ENCODE measurements around the gene ETV6.

ETV6 gene

DNA sequence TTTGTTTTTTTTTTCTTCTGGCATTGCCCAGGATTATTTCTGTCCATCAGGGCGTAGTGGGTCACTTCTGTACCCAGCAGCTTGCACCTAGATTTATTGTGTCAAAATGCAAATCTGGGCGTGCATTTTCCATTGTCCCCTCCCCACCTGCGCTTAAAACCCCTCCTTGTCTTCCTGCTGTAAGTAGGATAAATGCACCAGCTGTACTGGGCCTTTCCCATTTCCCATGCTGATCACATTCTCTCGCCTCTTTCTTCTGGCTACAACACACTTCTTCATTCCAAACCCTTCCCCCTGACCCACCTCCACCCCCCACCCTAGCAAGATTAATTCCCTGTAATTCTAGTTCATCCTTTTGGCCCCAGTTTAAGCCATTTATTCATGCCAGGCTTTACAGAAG is 128.0 kb downstream of the ETV6 start:
- Histone ChIP-seq H3K9me2 (replicated peaks; ENCODE audit: low read depth, low read length) (no peaks in the 10 kb centered on the region), H3K9ac (ENCODE audit: low read depth, low read length, poor library complexity, severe bottlenecking) (no peak overlapping the region), H3K4me3 (ENCODE audit: low read length, poor library complexity, severe bottlenecking) (no peak overlapping the region), H2AFZ (ENCODE audit: low read length) (no peak overlapping the region), H4K20me1 (ENCODE audit: insufficient read depth, low read length, poor library complexity, severe bottlenecking) (peaks cover 7% of the 10 kb centered on the region), H3K9me3 (ENCODE audit: insufficient read depth, low read depth, low read length) (no peaks in the 10 kb centered on the region), H3F3A (ENCODE audit: low read depth) (no peaks in the 10 kb centered on the region), H3K36me3 (ENCODE audit: insufficient read depth, low read length) (peaks cover 28% of the 10 kb centered on the region; the same call in 1 of the 2 replicates), H3K79me2 (ENCODE audit: insufficient read depth, low read length) (peaks cover 91% of the 10 kb centered on the region), H3K4me2 (ENCODE audit: low read depth, low read length, poor library complexity, severe bottlenecking) (no peak overlapping the region), H3K27me3 (ENCODE audit: insufficient read depth, low read length, poor library complexity, severe bottlenecking) (no peaks in the 10 kb centered on the region), H3K4me1 (ENCODE audit: insufficient read depth, low read length, poor library complexity, severe bottlenecking) (peaks cover 23% of the 10 kb centered on the region)
- TF ChIP-seq EZH2phosphoT487 (IDR thresholded peaks at IDR 0.05; ENCODE audit: borderline replicate concordance) (no peak), CTCF (conservative IDR thresholded peaks at IDR 0.05; ENCODE audit: low read length) (no peak)

- Histone ChIP-seq H3K79me2 (ENCODE audit: insufficient read depth, low read length) (peaks cover 93% of the 10 kb centered on the region), H3K4me1 (ENCODE audit: insufficient read depth, low read length, poor library complexity, severe bottlenecking) (peaks cover 23% of the 10 kb centered on the region), H3K36me3 (ENCODE audit: insufficient read depth, low read length) (peaks cover 28% of the 10 kb centered on the region; the same call in 1 of the 2 replicates), H3K4me3 (ENCODE audit: low read length, poor library complexity, severe bottlenecking) (no peak overlapping the region), H3F3A (ENCODE audit: low read depth) (no peaks in the 10 kb centered on the region), H3K9me3 (ENCODE audit: insufficient read depth, low read depth, low read length) (no peaks in the 10 kb centered on the region), H3K9me2 (replicated peaks; ENCODE audit: low read depth, low read length) (no peaks in the 10 kb centered on the region), H3K4me2 (ENCODE audit: low read depth, low read length, poor library complexity, severe bottlenecking) (no peak overlapping the region), H4K20me1 (ENCODE audit: insufficient read depth, low read length, poor library complexity, severe bottlenecking) (peaks cover 12% of the 10 kb centered on the region), H3K9ac (ENCODE audit: low read depth, low read length, poor library complexity, severe bottlenecking) (no peak overlapping the region), H3K27me3 (ENCODE audit: insufficient read depth, low read length, poor library complexity, severe bottlenecking) (no peaks in the 10 kb centered on the region), H2AFZ (ENCODE audit: low read length) (no peak overlapping the region)
- no peak for TF ChIP-seq EZH2phosphoT487 (IDR thresholded peaks at IDR 0.05; ENCODE audit: borderline replicate concordance)
- TF ChIP-seq CTCF (conservative IDR thresholded peaks at IDR 0.05; ENCODE audit: low read length), result no peak
Measured at GRCh38 chr12:11777962-11778361, 128.5 kb downstream of the ETV6 start.

DNA sequence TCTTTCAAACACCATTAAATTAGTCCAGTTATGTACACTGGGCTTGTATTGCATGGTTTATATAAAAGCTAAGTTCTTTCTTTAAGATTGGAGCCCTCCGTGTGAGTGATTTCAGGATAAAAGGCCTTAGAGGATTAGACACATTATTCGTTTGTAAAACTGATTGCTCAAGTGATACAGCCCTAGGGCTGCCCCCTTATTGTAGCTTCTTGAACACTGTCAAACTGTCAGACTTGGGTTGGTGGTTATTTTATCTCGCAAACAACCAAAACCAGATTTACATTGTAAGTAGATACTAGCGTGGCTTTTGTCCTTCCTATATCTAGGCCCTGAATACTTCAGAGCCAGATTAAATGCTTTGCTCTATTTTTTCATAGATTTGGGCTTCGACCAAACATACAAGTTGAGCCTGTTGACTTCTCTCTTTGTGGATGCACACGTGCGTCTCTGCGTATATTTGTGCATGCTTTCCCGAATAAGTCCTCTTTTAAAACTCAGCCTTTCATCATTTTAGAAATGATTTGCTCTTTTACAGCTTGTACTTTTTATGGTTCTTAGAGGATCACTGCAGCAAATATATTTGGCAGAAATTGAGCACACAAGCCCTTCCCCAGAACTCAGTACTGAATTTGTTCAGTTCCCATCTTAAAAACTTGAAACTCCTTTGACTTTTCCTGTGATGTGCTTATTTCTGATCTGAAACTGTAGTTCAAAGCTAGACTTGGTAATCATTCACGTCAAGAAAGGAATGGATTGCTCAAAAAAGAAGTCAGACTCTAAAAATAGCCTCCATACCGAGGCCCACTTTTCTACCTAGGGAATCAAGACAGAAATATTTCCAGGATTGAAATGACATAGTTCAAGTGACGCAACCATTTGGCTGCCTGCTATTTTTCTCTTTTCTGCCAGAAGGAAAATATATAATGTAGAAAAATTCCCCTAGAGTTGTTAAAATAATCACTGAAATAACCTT is 129.5 kb downstream of the ETV6 start:
- Histone ChIP-seq H3K4me2 (ENCODE audit: low read depth, low read length, poor library complexity, severe bottlenecking) (peak overlapping the region; percentile 37), H3K9ac (ENCODE audit: low read depth, low read length, poor library complexity, severe bottlenecking) (no peak overlapping the region), H3K9me2 (replicated peaks; ENCODE audit: low read depth, low read length) (no peaks in the 10 kb centered on the region), H3K9me3 (ENCODE audit: insufficient read depth, low read depth, low read length) (no peaks in the 10 kb centered on the region), H3K4me3 (ENCODE audit: low read length, poor library complexity, severe bottlenecking) (no peak overlapping the region), H3K79me2 (ENCODE audit: insufficient read depth, low read length) (peaks cover 96% of the 10 kb centered on the region), H3F3A (ENCODE audit: low read depth) (no peaks in the 10 kb centered on the region), H4K20me1 (ENCODE audit: insufficient read depth, low read length, poor library complexity, severe bottlenecking) (peaks cover 12% of the 10 kb centered on the region), H2AFZ (ENCODE audit: low read length) (no peak overlapping the region), H3K27me3 (ENCODE audit: insufficient read depth, low read length, poor library complexity, severe bottlenecking) (no peaks in the 10 kb centered on the region), H3K4me1 (ENCODE audit: insufficient read depth, low read length, poor library complexity, severe bottlenecking) (peaks cover 17% of the 10 kb centered on the region), H3K36me3 (ENCODE audit: insufficient read depth, low read length) (peaks cover 28% of the 10 kb centered on the region; the same call in 1 of the 2 replicates)
- TF ChIP-seq EZH2phosphoT487 (IDR thresholded peaks at IDR 0.05; ENCODE audit: borderline replicate concordance) (no peak), CTCF (conservative IDR thresholded peaks at IDR 0.05; ENCODE audit: low read length) (no peak)
